K562 (cell line): ENCODE measurements around the gene SHC1. TPM values are rescaled to one million over a fixed set of nuclear protein-coding genes. Genes with fewer than 3 reads are reported as not detected.

Experiments
- CREB1 ChIP-seq, 2 experiments: sonication (generic) in 1 of 2; formaldehyde crosslinking in 1 of 2; IDR thresholded peaks; 2 replicates each; pipeline versions ENCODE4 v1.6.1 to v1.8.0; 2012 to 2022; ENCODE audit warnings: inconsistent platforms in 1 of 2, mild to moderate bottlenecking in 1 of 2, missing genetic modification reagents in 1 of 2, moderate library complexity in 1 of 2
- CXXC5 ChIP-seq: fragments of 250-450 bp; sonication (Bioruptor Pico); IDR thresholded peaks from 2 replicates; pipeline ENCODE4 v1.8.0; 2022; ENCODE audit warnings: inconsistent platforms, mild to moderate bottlenecking, moderate library complexity
- GATA2 ChIP-seq: sonication (generic); formaldehyde crosslinking; IDR thresholded peaks from 2 replicates; pipeline ENCODE4 v1.4.0; 2020; ENCODE audit warnings: mild to moderate bottlenecking, missing genetic modification reagents
- JUN ChIP-seq, 2 experiments: sonication (generic) in 1 of 2; formaldehyde crosslinking in 1 of 2; IDR thresholded peaks; 2 replicates each; pipeline versions ENCODE4 v1.6.1 to v1.8.0; 2012 to 2022; ENCODE audit warnings: borderline replicate concordance in 2 of 2, mild to moderate bottlenecking in 2 of 2, improper control_type of control experiment in 1 of 2, low read depth in 1 of 2, low read length in 1 of 2, missing genetic modification reagents in 1 of 2
- MBD2 ChIP-seq: sonication (generic); IDR thresholded peaks from 2 replicates; pipeline ENCODE4 v1.6.1; 2016; ENCODE audit warnings: low read depth, borderline replicate concordance
- SAFB2 ChIP-seq: fragments of 200-400 bp; formaldehyde crosslinking; IDR thresholded peaks from 2 replicates; pipeline ENCODE4 v1.6.1; 2018; ENCODE audit warnings: borderline replicate concordance, low read length, low read depth, moderate library complexity; ENCODE audit not compliant: severe bottlenecking
- SIN3A ChIP-seq, 2 experiments: fragments of 150-350 bp in 1 of 2; IDR thresholded peaks; 2 replicates each; pipeline ENCODE4 v1.6.1; 2011 to 2016; ENCODE audit warnings: borderline replicate concordance in 2 of 2, low read depth in 2 of 2, low read length in 2 of 2, mild to moderate bottlenecking in 2 of 2, moderate library complexity in 2 of 2; ENCODE audit not compliant: control insufficient read depth in 1 of 2
- VEZF1 ChIP-seq: fragments of 200-800 bp; sonication (Bioruptor generic); IDR thresholded peaks from 2 replicates; pipeline ENCODE4 v1.6.1; 2017; ENCODE audit warnings: missing genetic modification characterization, missing compliant biosample characterization
- ZNF133 ChIP-seq: fragments of 250-450 bp; sonication (Bioruptor Pico); IDR thresholded peaks from 2 replicates; pipeline ENCODE4 v1.4.0; 2020; ENCODE audit warnings: mild to moderate bottlenecking
- polyA plus RNA-seq, 8 experiments: library from polyadenylated mRNA; depleted of rRNA in 4 of 8; stranded (reverse) in 5 of 8; unstranded in 3 of 8; fragments of >200 nt; fragmentation: Nextera tagmentation in 2 of 8; fragmentation: Illumina TruSeq in 1 of 8; extraction: Ambion mirVana in 2 of 8; extraction: Trizol in 1 of 8; gene quantifications; 2 replicates each; pipeline versions ENCODE4 v1.2.1 to v1.2.3, GENCODE V29; 2011 to 2014; ENCODE audit warnings: inconsistent platforms in 1 of 8, missing spikeins in 1 of 8
- total RNA-seq, 7 experiments: library from RNA; depleted of rRNA in 6 of 7; stranded (reverse); fragments of >200 nt in 6 of 7; fragmentation: Illumina TruSeq in 2 of 7; extraction: Trizol in 2 of 7; gene quantifications; 2 replicates each; pipeline versions ENCODE4 v1.2.1 to v1.2.3, GENCODE V29; 2011 to 2021; ENCODE audit warnings: low replicate concordance in 1 of 7
- TF ChIP-seq, protein P1 (sequence below): sonication (generic); formaldehyde crosslinking; IDR thresholded peaks from 2 replicates; pipeline ENCODE4 v1.8.0; 2022; ENCODE audit warnings: missing genetic modification reagents, mild to moderate bottlenecking, moderate library complexity, borderline replicate concordance
- TF ChIP-seq, protein P2 (sequence below): fragments of 450-650 bp; IDR thresholded peaks from 2 replicates; pipeline ENCODE4 v1.6.1; 2016; ENCODE audit warnings: low read depth
- TF ChIP-seq, protein P3 (sequence below): fragments of 450-650 bp; IDR thresholded peaks from 2 replicates; pipeline ENCODE4 v1.7.0; 2016; ENCODE audit warnings: borderline replicate concordance

The SHC1 gene
- total and polyA plus RNA-seq, 9 of the 15 experiments (the other 6 are each of a cell fraction or from before 2014, with no cell fraction given) = 4.1 to 113 (median 51.9) TPM

DNA sequence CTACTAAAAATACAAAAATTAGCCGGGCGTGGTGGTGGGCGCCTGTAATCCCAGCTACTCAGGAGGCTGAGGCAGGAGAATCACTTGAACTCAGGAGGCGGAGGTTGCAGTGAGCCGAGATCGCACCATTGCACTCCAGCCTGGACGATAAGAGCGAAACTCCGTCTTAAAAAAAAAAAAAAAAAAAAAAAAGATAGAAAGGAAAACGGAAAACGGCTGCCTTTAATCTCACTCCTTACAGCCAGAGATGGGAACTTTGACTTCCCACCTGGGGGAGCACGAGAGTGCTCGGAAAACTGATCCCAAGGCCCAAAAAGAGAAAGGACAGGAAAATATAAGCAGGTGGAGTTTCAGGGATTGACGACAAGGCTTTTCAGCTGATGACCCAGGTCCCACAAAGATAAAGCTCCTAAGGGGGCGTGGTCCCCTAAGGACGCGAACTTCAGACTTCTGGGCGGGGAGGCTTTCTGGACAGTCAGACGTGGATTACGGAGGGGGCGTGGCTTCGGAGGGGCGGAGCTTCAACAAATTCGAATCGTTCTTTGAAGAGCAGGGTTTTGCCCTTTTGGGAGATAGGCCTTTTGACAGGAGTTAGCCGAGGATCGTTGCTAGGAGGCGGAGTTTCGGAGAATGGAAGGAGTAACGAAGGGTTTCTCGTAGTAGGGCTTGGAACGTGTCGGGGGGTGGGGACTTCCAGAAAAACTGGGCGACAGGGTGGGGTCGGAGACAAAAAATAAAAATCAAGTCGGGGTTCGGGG, 3.0 kb upstream of the SHC1 start (continued):
- TF ChIP-seq JUN (IDR thresholded peaks at IDR 0.05; ENCODE audit: borderline replicate concordance, low read depth, low read length) (no peak), JUN (CRISPR knock-in tag; IDR thresholded peaks at IDR 0.05; ENCODE audit: borderline replicate concordance) (no peak), ZNF133 (CRISPR knock-in tag) (no peak), CXXC5 (peak; percentile 44), VEZF1 (CRISPR knock-in tag) (peak; percentile 61; the same call in 1 of the 2 replicates), CREB1 (IDR thresholded peaks at IDR 0.05) (peak; percentile 66), CREB1 (CRISPR knock-in tag; IDR thresholded peaks at IDR 0.05) (no peak), GATA2 (peak; percentile 49), SIN3A (IDR thresholded peaks at IDR 0.05; ENCODE audit: borderline replicate concordance in 2 of 2, control insufficient read depth in 1 of 2, low read depth in 2 of 2, low read length in 2 of 2) (peak; percentile 68 to 92; a peak in 3 of 4 replicates), MBD2 (no peak), SAFB2 (no peak)
- TF ChIP-seq, protein P1, sequence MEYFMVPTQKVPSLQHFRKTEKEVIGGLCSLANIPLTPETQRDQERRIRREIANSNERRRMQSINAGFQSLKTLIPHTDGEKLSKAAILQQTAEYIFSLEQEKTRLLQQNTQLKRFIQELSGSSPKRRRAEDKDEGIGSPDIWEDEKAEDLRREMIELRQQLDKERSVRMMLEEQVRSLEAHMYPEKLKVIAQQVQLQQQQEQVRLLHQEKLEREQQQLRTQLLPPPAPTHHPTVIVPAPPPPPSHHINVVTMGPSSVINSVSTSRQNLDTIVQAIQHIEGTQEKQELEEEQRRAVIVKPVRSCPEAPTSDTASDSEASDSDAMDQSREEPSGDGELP (CRISPR knock-in tag) = peak; percentile 97
- TF ChIP-seq, protein P2, sequence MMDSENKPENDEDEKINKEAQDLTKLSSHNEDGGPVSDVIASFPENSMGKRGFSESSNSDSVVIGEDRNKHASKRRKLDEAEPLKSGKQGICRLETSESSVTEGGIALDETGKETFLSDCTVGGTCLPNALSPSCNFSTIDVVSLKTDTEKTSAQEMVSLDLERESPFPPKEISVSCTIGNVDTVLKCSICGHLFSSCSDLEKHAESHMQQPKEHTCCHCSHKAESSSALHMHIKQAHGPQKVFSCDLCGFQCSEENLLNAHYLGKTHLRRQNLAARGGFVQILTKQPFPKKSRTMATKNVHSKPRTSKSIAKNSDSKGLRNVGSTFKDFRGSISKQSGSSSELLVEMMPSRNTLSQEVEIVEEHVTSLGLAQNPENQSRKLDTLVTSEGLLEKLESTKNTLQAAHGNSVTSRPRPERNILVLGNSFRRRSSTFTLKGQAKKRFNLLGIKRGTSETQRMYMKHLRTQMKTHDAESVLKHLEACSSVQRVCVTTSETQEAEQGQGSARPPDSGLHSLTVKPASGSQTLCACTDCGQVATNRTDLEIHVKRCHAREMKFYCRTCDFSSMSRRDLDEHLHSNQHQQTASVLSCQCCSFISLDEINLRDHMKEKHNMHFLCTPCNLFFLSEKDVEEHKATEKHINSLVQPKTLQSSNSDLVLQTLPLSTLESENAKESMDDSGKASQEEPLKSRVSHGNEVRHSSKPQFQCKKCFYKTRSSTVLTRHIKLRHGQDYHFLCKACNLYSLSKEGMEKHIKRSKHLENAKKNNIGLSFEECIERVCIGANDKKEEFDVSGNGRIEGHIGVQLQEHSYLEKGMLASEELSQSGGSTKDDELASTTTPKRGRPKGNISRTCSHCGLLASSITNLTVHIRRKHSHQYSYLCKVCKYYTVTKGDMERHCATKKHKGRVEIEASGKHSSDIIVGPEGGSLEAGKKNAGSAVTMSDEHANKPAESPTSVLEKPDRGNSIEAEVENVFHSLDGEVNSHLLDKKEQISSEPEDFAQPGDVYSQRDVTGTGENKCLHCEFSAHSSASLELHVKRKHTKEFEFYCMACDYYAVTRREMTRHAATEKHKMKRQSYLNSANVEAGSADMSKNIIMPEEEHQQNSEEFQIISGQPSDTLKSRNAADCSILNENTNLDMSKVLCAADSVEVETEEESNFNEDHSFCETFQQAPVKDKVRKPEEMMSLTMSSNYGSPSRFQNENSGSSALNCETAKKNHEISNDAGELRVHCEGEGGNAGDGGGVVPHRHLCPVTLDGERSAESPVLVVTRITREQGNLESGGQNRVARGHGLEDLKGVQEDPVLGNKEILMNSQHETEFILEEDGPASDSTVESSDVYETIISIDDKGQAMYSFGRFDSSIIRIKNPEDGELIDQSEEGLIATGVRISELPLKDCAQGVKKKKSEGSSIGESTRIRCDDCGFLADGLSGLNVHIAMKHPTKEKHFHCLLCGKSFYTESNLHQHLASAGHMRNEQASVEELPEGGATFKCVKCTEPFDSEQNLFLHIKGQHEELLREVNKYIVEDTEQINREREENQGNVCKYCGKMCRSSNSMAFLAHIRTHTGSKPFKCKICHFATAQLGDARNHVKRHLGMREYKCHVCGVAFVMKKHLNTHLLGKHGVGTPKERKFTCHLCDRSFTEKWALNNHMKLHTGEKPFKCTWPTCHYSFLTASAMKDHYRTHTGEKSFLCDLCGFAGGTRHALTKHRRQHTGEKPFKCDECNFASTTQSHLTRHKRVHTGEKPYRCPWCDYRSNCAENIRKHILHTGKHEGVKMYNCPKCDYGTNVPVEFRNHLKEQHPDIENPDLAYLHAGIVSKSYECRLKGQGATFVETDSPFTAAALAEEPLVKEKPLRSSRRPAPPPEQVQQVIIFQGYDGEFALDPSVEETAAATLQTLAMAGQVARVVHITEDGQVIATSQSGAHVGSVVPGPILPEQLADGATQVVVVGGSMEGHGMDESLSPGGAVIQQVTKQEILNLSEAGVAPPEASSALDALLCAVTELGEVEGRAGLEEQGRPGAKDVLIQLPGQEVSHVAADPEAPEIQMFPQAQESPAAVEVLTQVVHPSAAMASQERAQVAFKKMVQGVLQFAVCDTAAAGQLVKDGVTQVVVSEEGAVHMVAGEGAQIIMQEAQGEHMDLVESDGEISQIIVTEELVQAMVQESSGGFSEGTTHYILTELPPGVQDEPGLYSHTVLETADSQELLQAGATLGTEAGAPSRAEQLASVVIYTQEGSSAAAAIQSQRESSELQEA = peak; percentile 14; the same call in 1 of the 2 replicates
- TF ChIP-seq, protein P3, sequence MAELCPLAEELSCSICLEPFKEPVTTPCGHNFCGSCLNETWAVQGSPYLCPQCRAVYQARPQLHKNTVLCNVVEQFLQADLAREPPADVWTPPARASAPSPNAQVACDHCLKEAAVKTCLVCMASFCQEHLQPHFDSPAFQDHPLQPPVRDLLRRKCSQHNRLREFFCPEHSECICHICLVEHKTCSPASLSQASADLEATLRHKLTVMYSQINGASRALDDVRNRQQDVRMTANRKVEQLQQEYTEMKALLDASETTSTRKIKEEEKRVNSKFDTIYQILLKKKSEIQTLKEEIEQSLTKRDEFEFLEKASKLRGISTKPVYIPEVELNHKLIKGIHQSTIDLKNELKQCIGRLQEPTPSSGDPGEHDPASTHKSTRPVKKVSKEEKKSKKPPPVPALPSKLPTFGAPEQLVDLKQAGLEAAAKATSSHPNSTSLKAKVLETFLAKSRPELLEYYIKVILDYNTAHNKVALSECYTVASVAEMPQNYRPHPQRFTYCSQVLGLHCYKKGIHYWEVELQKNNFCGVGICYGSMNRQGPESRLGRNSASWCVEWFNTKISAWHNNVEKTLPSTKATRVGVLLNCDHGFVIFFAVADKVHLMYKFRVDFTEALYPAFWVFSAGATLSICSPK = peak; percentile 70; the same call in 1 of the 2 replicates
